Keratinocyte (primary cell): ENCODE results near the gene NAALADL2.
"Not testable (repeated sequence)": the region's sequence is repeated elsewhere in the genome, so short reads cannot be mapped to it uniquely, and the experiment has no call there.

ENCODE experiments used
- CTCF ChIP-seq, 3 experiments: IDR thresholded peaks in 1 of 3; conservative IDR thresholded peaks in 1 of 3; optimal IDR thresholded peaks in 1 of 3; 2 replicates in 2 of 3; 3 replicates in 1 of 3; pipeline versions ENCODE3 to v1.5.1; 2011; ENCODE audit warnings: low read length in 3 of 3, mild to moderate bottlenecking in 3 of 3, moderate library complexity in 2 of 3, control low read depth in 1 of 3, inconsistent platforms in 1 of 3; ENCODE audit not compliant: insufficient read depth in 2 of 3; ENCODE audit errors: extremely low read depth in 1 of 3
- EZH2 ChIP-seq: IDR thresholded peaks from one replicate; pipeline ENCODE4 v1.6.1; 2012; ENCODE audit warnings: inconsistent platforms, mild to moderate bottlenecking, low read length, moderate library complexity

GRCh38 chr3:175614107-175614506 lies 755.0 kb downstream of the NAALADL2 start:
- TF ChIP-seq CTCF (optimal IDR thresholded peaks at IDR 0.05 in 1 of 3, IDR thresholded peaks at IDR 0.05 in 1 of 3, conservative IDR thresholded peaks at IDR 0.05 in 1 of 3; ENCODE audit: extremely low read depth in 1 of 3, insufficient read depth in 2 of 3, low read length in 3 of 3); EZH2: not testable (repeated sequence)
